ENCODE measurements around the gene C5orf15.
"Not testable (repeated sequence)": the region's sequence is repeated elsewhere in the genome, so short reads cannot be mapped to it uniquely, and the experiment has no call there.

Gene C5orf15

DNA sequence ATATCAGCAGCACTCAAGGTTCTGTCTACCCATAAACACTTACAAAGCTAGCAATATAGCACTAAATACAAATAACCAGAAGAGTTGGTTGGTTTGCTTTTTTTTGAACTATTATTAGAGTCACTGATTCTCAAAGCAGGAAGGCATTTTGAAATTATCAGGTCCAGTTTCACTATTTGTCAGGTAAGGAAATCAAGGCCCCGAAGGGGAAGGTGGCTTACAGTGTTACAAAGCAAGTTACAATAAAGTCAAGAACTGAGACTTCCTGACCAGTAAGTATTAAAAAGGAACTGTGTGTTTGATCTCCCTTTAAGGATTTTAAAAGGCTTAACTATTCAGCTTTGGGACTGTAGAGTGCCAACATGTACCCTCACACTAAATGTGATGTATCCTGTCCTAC is 10.8 kb downstream of the C5orf15 start:
- Histone ChIP-seq H3K4me3 (ENCODE audit: severe bottlenecking) (no peak overlapping the region), H3K27me3 (ENCODE audit: insufficient read depth, poor library complexity, severe bottlenecking) (no peaks in the 10 kb centered on the region), H3K36me3 (ENCODE audit: low read depth) (peaks cover 51% of the 10 kb centered on the region), H3K4me1 (ENCODE audit: insufficient read depth, poor library complexity, severe bottlenecking) (no peaks in the 10 kb centered on the region), H3K27ac (ENCODE audit: poor library complexity, severe bottlenecking) (no peak overlapping the region), H3K9me3 (ENCODE audit: severe bottlenecking) (no peaks in the 10 kb centered on the region)
- no peak for DNase-seq (ENCODE audit: low spot score)
- ATAC-seq (ENCODE audit: low read depth) = no peak
- TF ChIP-seq, protein P1, sequence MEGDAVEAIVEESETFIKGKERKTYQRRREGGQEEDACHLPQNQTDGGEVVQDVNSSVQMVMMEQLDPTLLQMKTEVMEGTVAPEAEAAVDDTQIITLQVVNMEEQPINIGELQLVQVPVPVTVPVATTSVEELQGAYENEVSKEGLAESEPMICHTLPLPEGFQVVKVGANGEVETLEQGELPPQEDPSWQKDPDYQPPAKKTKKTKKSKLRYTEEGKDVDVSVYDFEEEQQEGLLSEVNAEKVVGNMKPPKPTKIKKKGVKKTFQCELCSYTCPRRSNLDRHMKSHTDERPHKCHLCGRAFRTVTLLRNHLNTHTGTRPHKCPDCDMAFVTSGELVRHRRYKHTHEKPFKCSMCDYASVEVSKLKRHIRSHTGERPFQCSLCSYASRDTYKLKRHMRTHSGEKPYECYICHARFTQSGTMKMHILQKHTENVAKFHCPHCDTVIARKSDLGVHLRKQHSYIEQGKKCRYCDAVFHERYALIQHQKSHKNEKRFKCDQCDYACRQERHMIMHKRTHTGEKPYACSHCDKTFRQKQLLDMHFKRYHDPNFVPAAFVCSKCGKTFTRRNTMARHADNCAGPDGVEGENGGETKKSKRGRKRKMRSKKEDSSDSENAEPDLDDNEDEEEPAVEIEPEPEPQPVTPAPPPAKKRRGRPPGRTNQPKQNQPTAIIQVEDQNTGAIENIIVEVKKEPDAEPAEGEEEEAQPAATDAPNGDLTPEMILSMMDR (IDR thresholded peaks at IDR 0.05; ENCODE audit: poor library complexity, severe bottlenecking) = no peak

DNA sequence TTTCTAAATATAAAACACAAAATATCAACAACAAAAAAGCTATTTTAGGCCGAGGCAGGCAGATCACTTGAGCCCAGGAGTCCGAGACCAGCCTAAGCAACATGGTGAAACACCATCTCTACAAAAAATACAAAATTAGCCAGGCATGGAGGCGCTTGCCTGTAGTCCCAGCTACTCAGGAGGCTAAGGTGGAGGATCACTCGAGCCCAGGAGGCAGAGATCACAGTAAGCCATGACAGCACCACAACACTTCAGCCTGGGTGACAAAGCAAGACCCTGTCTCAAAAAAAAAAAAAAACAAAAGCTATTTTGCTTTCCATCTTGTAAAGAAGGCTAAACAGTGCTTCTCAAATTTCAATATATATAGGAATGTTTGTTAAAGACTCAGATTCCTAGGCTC is 11.3 kb downstream of the C5orf15 start:
- DNase-seq (ENCODE audit: low spot score) = no peak
- TF ChIP-seq, protein P1 (IDR thresholded peaks at IDR 0.05; ENCODE audit: poor library complexity, severe bottlenecking) = no peak

GRCh38 chr5:133956196-133956595 is 12.2 kb downstream of the C5orf15 start:
- not testable (repeated sequence) for H3K4me1 ChIP-seq (ENCODE audit: insufficient read depth, poor library complexity, severe bottlenecking); ATAC-seq (ENCODE audit: low read depth); H3K9me3 ChIP-seq (ENCODE audit: severe bottlenecking); H3K4me3 ChIP-seq (ENCODE audit: severe bottlenecking); DNase-seq (ENCODE audit: low spot score); H3K27me3 ChIP-seq (ENCODE audit: insufficient read depth, poor library complexity, severe bottlenecking); H3K27ac ChIP-seq (ENCODE audit: poor library complexity, severe bottlenecking)
- H3K36me3 ChIP-seq (ENCODE audit: low read depth) = peaks cover 51% of the 10 kb centered on the region

More for the DNA sequence above, 11.3 kb downstream of the C5orf15 start:
- no peaks in the 10 kb centered on the region for H3K27me3 ChIP-seq (ENCODE audit: insufficient read depth, poor library complexity, severe bottlenecking)
- H3K9me3 ChIP-seq (ENCODE audit: severe bottlenecking) = no peaks in the 10 kb centered on the region
- peaks cover 51% of the 10 kb centered on the region for H3K36me3 ChIP-seq (ENCODE audit: low read depth)
- no peak overlapping the region for H3K4me3 ChIP-seq (ENCODE audit: severe bottlenecking)
- no peaks in the 10 kb centered on the region for H3K4me1 ChIP-seq (ENCODE audit: insufficient read depth, poor library complexity, severe bottlenecking)
- H3K27ac ChIP-seq (ENCODE audit: poor library complexity, severe bottlenecking) = no peak overlapping the region
- ATAC-seq (ENCODE audit: low read depth) = no peak

DNA sequence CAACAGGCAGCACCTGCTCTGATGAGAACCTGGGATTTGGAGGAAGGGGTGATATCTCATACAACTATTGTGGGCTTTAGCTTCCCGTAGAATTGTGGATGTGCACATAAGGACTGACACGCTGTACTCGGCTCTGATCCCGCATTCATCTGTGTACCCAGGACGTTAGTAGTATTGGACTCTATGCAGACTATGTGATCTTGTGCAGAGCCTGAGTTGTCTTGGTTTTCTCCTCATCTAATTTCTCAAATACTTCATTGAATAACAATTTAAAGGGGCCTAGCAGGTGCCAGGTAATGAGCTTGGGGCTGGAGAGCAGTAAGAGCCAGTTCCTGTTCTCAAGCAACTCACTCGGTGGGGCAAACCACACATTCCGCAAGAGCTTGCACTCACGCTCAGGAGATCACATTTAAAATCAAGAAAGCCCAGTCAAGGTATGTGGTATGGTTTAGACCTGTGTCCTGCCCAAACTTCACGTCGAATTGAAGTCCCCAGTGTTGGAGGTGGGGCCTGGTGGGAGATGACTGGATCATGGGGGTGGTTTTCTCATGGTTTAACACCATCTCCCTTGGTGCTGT is 14.8 kb downstream of the C5orf15 start:
- H3K36me3 ChIP-seq (ENCODE audit: low read depth) = peaks cover 37% of the 10 kb centered on the region
- H3K27ac ChIP-seq (ENCODE audit: poor library complexity, severe bottlenecking) = no peak overlapping the region
- H3K27me3 ChIP-seq (ENCODE audit: insufficient read depth, poor library complexity, severe bottlenecking) = no peaks in the 10 kb centered on the region
- H3K4me1 ChIP-seq (ENCODE audit: insufficient read depth, poor library complexity, severe bottlenecking) = no peaks in the 10 kb centered on the region
- no peaks in the 10 kb centered on the region for H3K9me3 ChIP-seq (ENCODE audit: severe bottlenecking)
- TF ChIP-seq, protein P1 (IDR thresholded peaks at IDR 0.05; ENCODE audit: poor library complexity, severe bottlenecking) = no peak
- no peak for DNase-seq (ENCODE audit: low spot score)
- no peak overlapping the region for H3K4me3 ChIP-seq (ENCODE audit: severe bottlenecking)
- ATAC-seq (ENCODE audit: low read depth) = peak; percentile 15; the same call in 2 of the 3 replicates

GRCh38 chr5:133952729-133953567 is 15.5 kb downstream of the C5orf15 start:
- Histone ChIP-seq H3K36me3 (ENCODE audit: low read depth) (peaks cover 32% of the 10 kb centered on the region), H3K4me1 (ENCODE audit: insufficient read depth, poor library complexity, severe bottlenecking) (no peaks in the 10 kb centered on the region), H3K27ac (ENCODE audit: poor library complexity, severe bottlenecking) (no peak overlapping the region), H3K9me3 (ENCODE audit: severe bottlenecking) (no peaks in the 10 kb centered on the region), H3K27me3 (ENCODE audit: insufficient read depth, poor library complexity, severe bottlenecking) (no peaks in the 10 kb centered on the region), H3K4me3 (ENCODE audit: severe bottlenecking) (no peak overlapping the region)
- ATAC-seq (ENCODE audit: low read depth) (peak; percentile 79), DNase-seq (ENCODE audit: low spot score) (no peak)
- TF ChIP-seq, protein P1 (IDR thresholded peaks at IDR 0.05; ENCODE audit: poor library complexity, severe bottlenecking) = no peak
